OCI-LY3 (cell line): Measurements from ENCODE around the gene POLQ.

Experiments
- CTCF ChIP-seq: fragments of 200-600, 300-600 bp; sonication (generic); IDR thresholded peaks from 2 replicates; pipeline ENCODE4 v1.5.1; 2014; ENCODE audit warnings: antibody characterized with exemption, low read length, low read depth
- EZH2phosphoT487 ChIP-seq: fragments of 200-600 bp; shearing (Covaris generic); IDR thresholded peaks from 2 replicates; pipeline ENCODE4 v1.6.1; 2018; ENCODE audit warnings: antibody characterized with exemption, mixed run types, low read depth

GRCh38 chr3:121431726-121432517 is 113.9 kb downstream of the POLQ start:
- no peak for TF ChIP-seq CTCF
- no peak for TF ChIP-seq EZH2phosphoT487
